ENCODE measurements around the gene MICAL2. TPM values are rescaled to one million over a fixed set of nuclear protein-coding genes. Genes with fewer than 3 reads are reported as not detected.

Gene MICAL2
- total and polyA plus RNA-seq, 2 donors (not counting 3 experiments of a cell fraction or from before 2014, with no cell fraction given), result 67.6 to 200 TPM

DNA sequence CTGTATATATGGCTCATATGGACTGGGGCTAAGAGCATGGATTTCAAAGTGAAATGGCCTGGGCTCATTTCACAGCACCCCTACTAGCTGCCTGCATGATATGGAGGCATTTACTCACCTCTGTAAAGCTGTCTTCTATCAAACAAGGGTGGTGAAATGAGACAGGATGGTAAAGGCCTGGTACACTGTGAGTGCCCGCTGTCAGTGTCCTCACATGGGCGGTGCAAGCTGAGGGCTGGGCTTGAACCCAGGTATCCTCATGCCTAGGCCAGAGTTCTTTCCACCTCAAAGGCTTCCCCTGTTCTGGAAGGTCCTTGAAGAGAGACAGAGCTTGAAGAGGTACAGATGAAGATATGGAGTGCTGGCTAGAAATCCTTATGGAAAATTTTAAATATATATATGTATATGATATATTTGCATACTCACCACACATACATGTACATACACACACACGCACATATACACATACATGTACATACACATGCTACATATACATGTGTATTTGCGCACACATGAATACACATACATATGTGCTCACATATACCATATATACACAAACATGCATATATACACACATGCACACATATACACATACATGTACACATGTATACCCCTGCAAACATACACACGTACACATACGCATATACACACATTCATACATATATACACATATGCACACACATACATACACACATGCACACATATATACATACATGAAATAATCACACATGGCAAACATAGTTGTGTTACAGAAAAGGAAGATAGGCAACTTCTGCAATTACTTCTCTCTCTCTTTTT is 44.7 kb downstream of the MICAL2 start:
- BruUV-seq (replicated peaks), result no TSS peak
- Histone ChIP-seq H3K36me3 (ENCODE audit: control insufficient read depth in 2 of 2, extremely low read depth in 1 of 2, insufficient read depth in 2 of 2, low read length in 2 of 2) (peaks cover 5% of the 10 kb centered on the region in 2 experiments), H2AFZ (ENCODE audit: low read depth, low read length) (no peak overlapping the region), H4K20me1 (replicated peaks; ENCODE audit: control insufficient read depth, extremely low read depth, insufficient read depth, low read length) (no peaks in the 10 kb centered on the region), H3K9me3 (replicated peaks; ENCODE audit: control insufficient read depth, insufficient read depth, low read length) (no peaks in the 10 kb centered on the region), H3K27ac (ENCODE audit: insufficient read depth, low read depth, low read length) (no peak overlapping the region), H3K4me1 (ENCODE audit: control insufficient read depth, extremely low read depth, insufficient read depth, low read length) (peaks cover 19% of the 10 kb centered on the region), H3K9ac (replicated peaks; ENCODE audit: extremely low read depth, insufficient read depth, low read length) (no peak overlapping the region), H3K4me3 (replicated peaks in 1 of 3; ENCODE audit: insufficient read depth in 1 of 3, low read depth in 1 of 3, low read length in 3 of 3) (no peak overlapping the region), H3K27me3 (ENCODE audit: control insufficient read depth in 2 of 2, insufficient read depth in 2 of 2, low read length in 2 of 2) (no peaks in the 10 kb centered on the region), H3K4me2 (ENCODE audit: insufficient read depth, low read length) (no peak overlapping the region), H3K79me2 (ENCODE audit: control insufficient read depth, insufficient read depth, low read length) (peaks cover 10% of the 10 kb centered on the region), H3K9me1 (replicated peaks; ENCODE audit: control insufficient read depth, extremely low read depth, insufficient read depth, low read length) (no peaks in the 10 kb centered on the region)
- no peak for TF ChIP-seq FOS (IDR thresholded peaks at IDR 0.05; ENCODE audit: borderline replicate concordance, insufficient read depth, low read length)
- TF ChIP-seq, protein P1, sequence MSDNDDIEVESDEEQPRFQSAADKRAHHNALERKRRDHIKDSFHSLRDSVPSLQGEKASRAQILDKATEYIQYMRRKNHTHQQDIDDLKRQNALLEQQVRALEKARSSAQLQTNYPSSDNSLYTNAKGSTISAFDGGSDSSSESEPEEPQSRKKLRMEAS (IDR thresholded peaks at IDR 0.05; ENCODE audit: insufficient read depth, insufficient read length), result no peak
- TF ChIP-seq, protein P2, sequence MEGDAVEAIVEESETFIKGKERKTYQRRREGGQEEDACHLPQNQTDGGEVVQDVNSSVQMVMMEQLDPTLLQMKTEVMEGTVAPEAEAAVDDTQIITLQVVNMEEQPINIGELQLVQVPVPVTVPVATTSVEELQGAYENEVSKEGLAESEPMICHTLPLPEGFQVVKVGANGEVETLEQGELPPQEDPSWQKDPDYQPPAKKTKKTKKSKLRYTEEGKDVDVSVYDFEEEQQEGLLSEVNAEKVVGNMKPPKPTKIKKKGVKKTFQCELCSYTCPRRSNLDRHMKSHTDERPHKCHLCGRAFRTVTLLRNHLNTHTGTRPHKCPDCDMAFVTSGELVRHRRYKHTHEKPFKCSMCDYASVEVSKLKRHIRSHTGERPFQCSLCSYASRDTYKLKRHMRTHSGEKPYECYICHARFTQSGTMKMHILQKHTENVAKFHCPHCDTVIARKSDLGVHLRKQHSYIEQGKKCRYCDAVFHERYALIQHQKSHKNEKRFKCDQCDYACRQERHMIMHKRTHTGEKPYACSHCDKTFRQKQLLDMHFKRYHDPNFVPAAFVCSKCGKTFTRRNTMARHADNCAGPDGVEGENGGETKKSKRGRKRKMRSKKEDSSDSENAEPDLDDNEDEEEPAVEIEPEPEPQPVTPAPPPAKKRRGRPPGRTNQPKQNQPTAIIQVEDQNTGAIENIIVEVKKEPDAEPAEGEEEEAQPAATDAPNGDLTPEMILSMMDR (IDR thresholded peaks at IDR 0.05; ENCODE audit: extremely low read depth in 1 of 2, insufficient read depth in 1 of 2, low read depth in 1 of 2, low read length in 2 of 2), result no peak
- no peak for TF ChIP-seq MYC (IDR thresholded peaks at IDR 0.05; ENCODE audit: low read depth, low read length)
- TF ChIP-seq EZH2 (IDR thresholded peaks at IDR 0.05; ENCODE audit: borderline replicate concordance, low read depth, low read length, severe bottlenecking), result no peak
- TF ChIP-seq JUN (IDR thresholded peaks at IDR 0.05; ENCODE audit: borderline replicate concordance, insufficient read depth, insufficient read length, low read depth), result no peak
- TF ChIP-seq GATA2 (IDR thresholded peaks at IDR 0.05; ENCODE audit: insufficient read depth, insufficient read length, low read depth, low read length), result no peak
- no peak for TF ChIP-seq POLR2A (IDR thresholded peaks at IDR 0.05; ENCODE audit: low read depth, low read length)
- TF ChIP-seq POLR2AphosphoS5 (IDR thresholded peaks at IDR 0.05; ENCODE audit: insufficient read depth, low read depth, low read length), result no peak
- CTCF ChIA-PET, result interaction anchor here (1.4 to 1.7 kb wide), 2 partner anchors 20 to 81 kb away, joined by 4 to 5 read pairs; no protein-coding TSS in a partner anchor
- FAIRE-seq, result no peak
- intact Hi-C loops (cut with micrococcal nuclease), result no loop called here
- DNase-seq (ENCODE audit: low read depth, low spot score), result no peak
- POLR2A ChIA-PET, result no interaction called here
- dilution Hi-C loops (cut with MboI; ENCODE audit: extremely low pct_ligation_motif_present, low sequenced_read_pairs), result no loop called here

Measured in endothelial cell of umbilical vein (primary cell).